CD4-positive, alpha-beta T cell treated with Interleukin-21 for 1 hour (primary cell): ENCODE measurements around the gene TSPAN4.

ENCODE experiments used
- DNase-seq: peaks from one replicate; pipeline ENCODE4 v3.0.0-alpha.2; 2020

Gene TSPAN4

DNA sequence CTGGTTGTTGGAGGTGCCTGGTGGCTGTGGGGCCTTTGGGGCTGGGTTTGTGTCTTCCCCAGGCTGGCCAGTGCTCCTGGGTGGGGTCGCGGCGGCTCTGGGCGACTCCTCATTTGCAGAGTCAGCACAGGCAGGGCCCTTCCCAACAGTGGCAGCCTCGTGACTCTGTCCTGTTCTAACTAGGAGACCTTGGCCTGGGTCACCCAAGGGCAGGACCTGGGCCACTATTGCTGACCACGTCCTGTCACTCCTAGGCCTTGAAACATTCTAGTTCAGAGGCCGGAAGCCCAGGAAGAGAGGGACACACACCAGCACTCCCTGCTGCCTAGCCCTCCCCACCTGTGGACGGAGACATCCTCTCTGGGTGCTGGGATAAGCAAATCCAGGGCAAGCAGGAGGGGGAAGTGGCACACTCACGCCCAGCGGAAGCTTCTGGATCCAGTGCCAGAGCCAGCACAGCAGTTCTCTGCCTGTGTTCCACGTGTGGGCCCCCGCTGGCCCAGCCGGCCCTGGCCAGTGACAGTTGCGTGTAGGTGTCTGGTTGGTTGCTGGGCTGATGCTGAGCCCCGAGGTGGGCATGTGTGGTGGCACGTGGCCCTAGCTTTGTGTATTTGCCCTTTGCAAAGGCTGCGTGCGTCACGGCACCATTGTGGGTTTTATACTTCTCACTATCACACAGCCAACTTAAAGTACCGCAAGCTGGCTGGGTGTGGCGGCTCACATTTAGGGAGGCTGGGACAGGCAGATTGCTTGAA is 72.3 kb downstream of the TSPAN4 start:
- no peak for DNase-seq
